Natural killer cell (primary cell): Measurements from ENCODE around the gene LRP8. TPM values are rescaled to one million over a fixed set of nuclear protein-coding genes. Genes with fewer than 3 reads are reported as not detected.

Source experiments
- ATAC-seq, 3 donors: fragments of 150-1000 bp in 2 of 3; fragments of 200-7000 bp in 1 of 3; cut with Tn5 transposase; 1 replicate in 1 of 3; 2 replicates in 2 of 3; pipeline ENCODE4 v1.10.0; 2021; ENCODE audit warnings: mild to moderate bottlenecking in 2 of 3, moderate library complexity in 2 of 3
- DNase-seq, 2 donors: peaks; one replicate each; pipeline versions ENCODE4 v3.0.0 to v3.0.0-alpha.2; 2013 to 2021; ENCODE audit warnings: mixed read lengths in 1 of 2
- H3K27ac ChIP-seq: one replicate; pipeline ENCODE4 v1.5.1; 2013; ENCODE audit warnings: mild to moderate bottlenecking, low read length
- H3K27me3 ChIP-seq: one replicate; pipeline ENCODE4 v1.6.1; 2013; ENCODE audit warnings: low read length; ENCODE audit not compliant: control insufficient read depth, insufficient read depth
- H3K36me3 ChIP-seq: one replicate; pipeline ENCODE4 v1.6.1; 2013; ENCODE audit warnings: low read length; ENCODE audit not compliant: control insufficient read depth, insufficient read depth
- H3K4me1 ChIP-seq: one replicate; pipeline ENCODE4 v1.6.1; 2013; ENCODE audit warnings: low read length; ENCODE audit not compliant: control insufficient read depth, insufficient read depth
- H3K4me3 ChIP-seq: one replicate; pipeline ENCODE4 v1.5.1; 2013; ENCODE audit warnings: low read length
- H3K9me3 ChIP-seq: one replicate; pipeline ENCODE4 v1.6.1; 2013; ENCODE audit warnings: low read length; ENCODE audit not compliant: control insufficient read depth, insufficient read depth
- H3K27ac Mint-ChIP-seq, 2 donors: one replicate each; pipeline ENCODE4 v1.8.0; 2022; ENCODE audit warnings: mild to moderate bottlenecking in 2 of 2, mixed read lengths in 2 of 2, moderate library complexity in 1 of 2
- H3K27me3 Mint-ChIP-seq, 2 donors: one replicate each; pipeline ENCODE4 v1.8.0; 2022; ENCODE audit warnings: low read depth in 2 of 2, mixed read lengths in 2 of 2
- H3K36me3 Mint-ChIP-seq: one replicate; pipeline ENCODE4 v1.8.0; 2022; ENCODE audit warnings: mixed read lengths
- H3K4me1 Mint-ChIP-seq, 2 donors: one replicate each; pipeline ENCODE4 v1.8.0; 2022; ENCODE audit warnings: mixed read lengths in 2 of 2
- H3K4me3 Mint-ChIP-seq: one replicate; pipeline ENCODE4 v1.8.0; 2022; ENCODE audit warnings: mild to moderate bottlenecking, moderate library complexity, mixed read lengths
- H3K9me3 Mint-ChIP-seq, 2 donors: one replicate each; pipeline ENCODE4 v1.8.0; 2022; ENCODE audit warnings: mixed read lengths in 2 of 2
- WGBS: methylation state at CpG from one replicate; pipeline ENCODE4 v1.1.7; 2013; ENCODE audit warnings: missing lambda C conversion rate; ENCODE audit not compliant: insufficient coverage; 5-methylcytosine and 5-hydroxymethylcytosine counted together
- intact Hi-C: fragments of 100-400 bp; cut with micrococcal nuclease; formaldehyde crosslinking; loops from one replicate; pipeline ENCODE4 v1.14.2; 2022
- total RNA-seq, 4 donors: library from RNA; stranded (reverse); fragments of 120-200 nt in 1 of 4; gene quantifications; one replicate each; pipeline versions ENCODE4 v1.2.3 to v1.2.4, GENCODE V29; 2013 to 2022
- TF ChIP-seq, protein P1 (sequence below): fragments of 200-600 bp; IDR thresholded peaks from one replicate; pipeline ENCODE4 v1.8.0; 2022; ENCODE audit warnings: antibody characterized with exemption

The LRP8 gene
- total RNA-seq, 3 donors from 2014 or later (not counting 1 experiment from before 2014, with no cell fraction given) = 23.2 to 27.3 (median 24.9) TPM

DNA sequence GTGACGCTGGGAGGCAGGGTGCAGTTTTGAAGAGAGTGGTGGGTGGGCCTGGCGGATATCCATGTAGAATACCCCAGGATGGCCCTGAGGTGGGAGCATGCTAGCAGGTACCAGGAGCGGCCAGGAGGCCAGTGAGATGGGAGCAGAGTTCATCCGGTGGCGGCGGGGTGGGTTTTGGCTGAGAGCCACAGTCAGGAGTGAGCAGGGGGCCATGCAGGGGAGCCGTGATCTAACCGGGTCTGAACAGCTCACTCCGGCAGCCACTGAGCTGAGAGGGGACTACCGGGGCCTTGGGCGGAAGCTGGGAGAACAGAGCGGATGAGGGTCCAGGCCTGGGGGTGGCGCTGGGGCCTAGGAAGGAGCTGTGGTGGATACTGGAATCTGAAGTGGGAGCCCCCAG is 47.6 kb upstream of the LRP8 start:
- no peaks in the 10 kb centered on the region for H3K36me3 Mint-ChIP-seq

GRCh38 chr1:53373246-53373645 is 45.4 kb upstream of the LRP8 start:
- TF ChIP-seq, protein P1, sequence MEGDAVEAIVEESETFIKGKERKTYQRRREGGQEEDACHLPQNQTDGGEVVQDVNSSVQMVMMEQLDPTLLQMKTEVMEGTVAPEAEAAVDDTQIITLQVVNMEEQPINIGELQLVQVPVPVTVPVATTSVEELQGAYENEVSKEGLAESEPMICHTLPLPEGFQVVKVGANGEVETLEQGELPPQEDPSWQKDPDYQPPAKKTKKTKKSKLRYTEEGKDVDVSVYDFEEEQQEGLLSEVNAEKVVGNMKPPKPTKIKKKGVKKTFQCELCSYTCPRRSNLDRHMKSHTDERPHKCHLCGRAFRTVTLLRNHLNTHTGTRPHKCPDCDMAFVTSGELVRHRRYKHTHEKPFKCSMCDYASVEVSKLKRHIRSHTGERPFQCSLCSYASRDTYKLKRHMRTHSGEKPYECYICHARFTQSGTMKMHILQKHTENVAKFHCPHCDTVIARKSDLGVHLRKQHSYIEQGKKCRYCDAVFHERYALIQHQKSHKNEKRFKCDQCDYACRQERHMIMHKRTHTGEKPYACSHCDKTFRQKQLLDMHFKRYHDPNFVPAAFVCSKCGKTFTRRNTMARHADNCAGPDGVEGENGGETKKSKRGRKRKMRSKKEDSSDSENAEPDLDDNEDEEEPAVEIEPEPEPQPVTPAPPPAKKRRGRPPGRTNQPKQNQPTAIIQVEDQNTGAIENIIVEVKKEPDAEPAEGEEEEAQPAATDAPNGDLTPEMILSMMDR = no peak
- no peaks in the 10 kb centered on the region for H3K9me3 ChIP-seq
- Mint-ChIP-seq H3K4me1 (peaks cover 2 to 5% of the 10 kb centered on the region in 2 donors), H3K27ac (no peak overlapping the region), H3K9me3 (no peaks in the 10 kb centered on the region), H3K27me3 (no peaks in the 10 kb centered on the region), H3K4me3 (no peak overlapping the region), H3K36me3 (no peaks in the 10 kb centered on the region)
- H3K27ac ChIP-seq = no peak overlapping the region
- no peaks in the 10 kb centered on the region for H3K27me3 ChIP-seq
- no peak for DNase-seq
- H3K4me3 ChIP-seq = no peak overlapping the region
- peaks cover 5% of the 10 kb centered on the region for H3K4me1 ChIP-seq
- intact Hi-C loops = no loop called here
- WGBS = 94% methylated on average over 10 of the region's 11 CpGs
- ATAC-seq = no peak
- H3K36me3 ChIP-seq = no peaks in the 10 kb centered on the region

More for the DNA sequence above, 47.6 kb upstream of the LRP8 start:
- no peaks in the 10 kb centered on the region for H3K36me3 ChIP-seq
- TF ChIP-seq, protein P1 = no peak
- WGBS = 91% methylated on average over 13 of the region's 13 CpGs
- intact Hi-C loops = no loop called here
- H3K4me1 ChIP-seq = no peaks in the 10 kb centered on the region
- no peaks in the 10 kb centered on the region for H3K9me3 Mint-ChIP-seq
- H3K27ac Mint-ChIP-seq = no peak overlapping the region
- no peaks in the 10 kb centered on the region for H3K9me3 ChIP-seq
- H3K27ac ChIP-seq = no peak overlapping the region
- ATAC-seq (no peak), DNase-seq (no peak)
- no peaks in the 10 kb centered on the region for H3K4me1 Mint-ChIP-seq
- peaks cover 0 to 3% of the 10 kb centered on the region in 2 donors for H3K27me3 Mint-ChIP-seq
- no peak overlapping the region for H3K4me3 ChIP-seq
- no peaks in the 10 kb centered on the region for H3K27me3 ChIP-seq
- H3K4me3 Mint-ChIP-seq = no peak overlapping the region

DNA sequence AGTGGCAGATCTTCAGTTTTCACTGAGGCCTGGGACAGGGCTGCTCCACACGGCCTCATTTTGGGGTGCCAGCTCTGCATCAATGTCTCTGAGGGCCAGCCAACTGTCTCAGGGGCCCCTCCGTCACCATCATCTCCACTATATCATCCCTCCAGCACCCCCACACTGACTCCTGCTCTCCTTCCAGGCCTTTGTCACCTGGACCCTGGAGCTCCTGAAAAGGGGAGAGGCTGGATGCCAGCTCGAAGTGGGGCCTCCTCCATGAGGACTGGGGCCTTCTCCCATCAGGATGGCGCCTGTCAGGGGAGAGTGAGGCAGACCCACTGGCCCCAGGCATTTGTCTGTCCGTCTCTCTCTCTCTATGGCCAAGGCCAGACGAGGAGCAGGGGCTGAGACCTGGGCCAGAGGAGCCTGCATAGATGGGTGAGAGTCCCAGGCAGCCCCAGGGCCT is 44.7 kb upstream of the LRP8 start:
- 80% methylated on average over 6 of the region's 6 CpGs for WGBS
- H3K27ac Mint-ChIP-seq = no peak overlapping the region
- no peaks in the 10 kb centered on the region for H3K27me3 Mint-ChIP-seq
- peaks cover 13% of the 10 kb centered on the region for H3K4me1 ChIP-seq
- H3K9me3 Mint-ChIP-seq = no peaks in the 10 kb centered on the region
- TF ChIP-seq, protein P1 = no peak
- H3K4me3 Mint-ChIP-seq = no peak overlapping the region
- ATAC-seq (no peak), DNase-seq (no peak)
- H3K4me3 ChIP-seq = no peak overlapping the region
- H3K9me3 ChIP-seq = no peaks in the 10 kb centered on the region
- H3K36me3 Mint-ChIP-seq = no peaks in the 10 kb centered on the region
- intact Hi-C loops = no loop called here
- no peaks in the 10 kb centered on the region for H3K27me3 ChIP-seq
- no peaks in the 10 kb centered on the region for H3K36me3 ChIP-seq
- H3K27ac ChIP-seq = no peak overlapping the region
- H3K4me1 Mint-ChIP-seq = peaks cover 9 to 12% of the 10 kb centered on the region in 2 donors

- Histone ChIP-seq H3K9me3 (no peaks in the 10 kb centered on the region), H3K27ac (no peak overlapping the region), H3K27me3 (no peaks in the 10 kb centered on the region), H3K36me3 (no peaks in the 10 kb centered on the region), H3K4me1 (peaks cover 19% of the 10 kb centered on the region), H3K4me3 (no peak overlapping the region)
- Mint-ChIP-seq H3K4me1 (peaks cover 9 to 13% of the 10 kb centered on the region in 2 donors), H3K27ac (no peak overlapping the region), H3K36me3 (no peaks in the 10 kb centered on the region), H3K9me3 (no peaks in the 10 kb centered on the region), H3K27me3 (no peaks in the 10 kb centered on the region), H3K4me3 (no peak overlapping the region)
- ATAC-seq = no peak
- intact Hi-C loops = no loop called here
- TF ChIP-seq, protein P1 = no peak
- 94% methylated on average over 5 of the region's 5 CpGs for WGBS
- peak in 1 of 2 donors; percentile 9 for DNase-seq
Measured at GRCh38 chr1:53371851-53372250, 44.0 kb upstream of the LRP8 start.
